ENCODE results near the gene LEFTY1. TPM values are rescaled to one million over a fixed set of nuclear protein-coding genes. Genes with fewer than 3 reads are reported as not detected.
A peak's percentile ranks its signal among the peaks of the same experiment; 100 is the strongest.

Gene LEFTY1
- total and polyA plus RNA-seq, 3 experiments from 2014 or later = 0.21 TPM; not detected in 2

DNA sequence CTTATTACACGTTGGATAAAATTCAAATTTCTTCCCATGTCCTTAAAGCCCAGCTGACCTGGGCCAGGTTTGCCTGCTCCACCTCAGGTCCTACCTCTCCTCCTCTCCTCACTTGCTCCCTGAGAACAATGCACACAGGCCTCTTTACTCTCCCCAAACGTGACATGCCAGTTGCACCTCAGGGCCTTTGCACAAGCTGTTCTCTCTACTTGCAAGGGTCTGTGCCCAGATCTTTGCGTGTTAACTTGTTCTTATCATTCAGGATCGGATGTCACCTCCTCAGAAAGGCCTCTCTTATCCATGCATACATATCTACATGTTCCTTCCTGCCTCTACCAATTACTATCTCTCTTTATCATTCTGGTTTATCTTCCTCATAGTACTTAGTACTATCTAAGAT lies 14.7 kb upstream of the LEFTY1 start:
- DNase-seq = no peak
- peaks cover 23 to 29% (median 26%) of the 10 kb centered on the region in 3 donors for H3K4me1 Mint-ChIP-seq
- H3K9me3 Mint-ChIP-seq = no peaks in the 10 kb centered on the region
- H3K27ac ChIP-seq (ENCODE audit: low read depth, low read length) = no peak overlapping the region
- ChIA-PET CTCF (interaction anchor here (0.9 to 12.5 kb wide), 2 partner anchors 8 to 23 kb away, joined by 3 to 117 read pairs; partner anchors contain the start of gene TMEM63A), POLR2A (no interaction called here)
- H3K36me3 ChIP-seq (ENCODE audit: insufficient read depth, low read length) = no peaks in the 10 kb centered on the region
- H3K4me1 ChIP-seq (ENCODE audit: insufficient read depth, low read length) = peaks cover 14% of the 10 kb centered on the region
- H3K9me3 ChIP-seq (ENCODE audit: low read length) = no peaks in the 10 kb centered on the region
- H3K36me3 Mint-ChIP-seq = no peaks in the 10 kb centered on the region
- H3K4me3 ChIP-seq (ENCODE audit: low read length) = no peak overlapping the region
- peak overlapping the region in 3 of 8 donors; percentile 2 to 67 (median 4) for H3K27ac Mint-ChIP-seq
- H3K4me3 Mint-ChIP-seq = no peak overlapping the region
- no peaks in the 10 kb centered on the region for H3K27me3 ChIP-seq (ENCODE audit: insufficient read depth, low read length, poor library complexity, severe bottlenecking)
- no peaks in the 10 kb centered on the region for H3K27me3 Mint-ChIP-seq

DNA sequence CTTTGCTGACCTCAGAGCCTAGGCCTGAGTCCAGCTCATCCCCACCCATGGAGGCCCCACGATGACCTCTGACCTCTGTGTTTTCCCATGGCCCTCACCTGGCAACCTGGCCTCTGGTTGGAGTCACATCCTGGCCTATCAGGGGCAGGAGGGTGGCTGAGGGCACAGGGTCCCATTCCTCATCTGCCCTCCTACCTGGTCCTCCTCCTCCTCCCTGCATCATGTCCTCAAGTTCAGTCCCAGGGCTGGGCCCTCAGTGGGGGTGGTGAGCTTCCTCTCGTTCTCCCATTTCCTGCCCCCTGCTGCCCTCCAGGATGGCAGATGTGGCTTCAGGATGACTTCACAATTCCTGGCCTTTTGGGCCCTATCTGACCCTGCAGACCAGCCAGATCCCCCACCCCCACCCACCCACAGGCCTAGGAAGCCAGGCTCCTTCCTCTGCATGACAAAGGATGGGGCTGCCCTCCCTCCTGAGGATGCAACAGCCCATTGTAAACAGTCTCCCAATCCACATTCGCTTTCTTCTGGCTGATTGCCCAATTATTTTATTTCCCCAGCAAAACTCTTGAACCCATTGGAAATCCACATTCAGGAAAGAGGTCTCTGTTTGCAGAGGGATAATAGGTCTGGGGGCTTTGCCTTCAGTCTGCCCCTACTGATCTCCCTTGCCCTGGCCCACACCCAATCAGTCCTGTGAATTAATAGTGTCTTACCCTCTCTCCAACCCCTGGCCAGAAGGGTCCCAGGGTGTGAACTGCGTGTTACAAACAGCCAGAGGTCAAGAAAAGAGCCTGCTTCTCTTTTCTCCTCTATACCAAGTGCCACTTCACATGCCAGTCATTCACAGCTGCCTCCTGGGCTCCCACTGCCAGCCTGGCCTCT lies 10.3 kb upstream of the LEFTY1 start:
- Mint-ChIP-seq H3K4me1 (peaks cover 42 to 56% (median 46%) of the 10 kb centered on the region in 3 donors), H3K27ac (peak overlapping the region; percentile 78 to 92 (median 87)), H3K4me3 (peak overlapping the region in 6 of 7 donors; percentile 28 to 82 (median 42)), H3K27me3 (no peaks in the 10 kb centered on the region), H3K36me3 (no peaks in the 10 kb centered on the region), H3K9me3 (no peaks in the 10 kb centered on the region)
- POLR2A ChIA-PET = interaction anchor here (1.2 to 3.6 kb wide), 4 partner anchors 10 to 28 kb away, joined by 3 to 95 read pairs (median 10); partner anchors contain the start of genes LEFTY1, PYCR2 and TMEM63A
- Histone ChIP-seq H3K27ac (ENCODE audit: low read depth, low read length) (no peak overlapping the region), H3K36me3 (ENCODE audit: insufficient read depth, low read length) (no peaks in the 10 kb centered on the region), H3K4me3 (ENCODE audit: low read length) (no peak overlapping the region), H3K4me1 (ENCODE audit: insufficient read depth, low read length) (peaks cover 44% of the 10 kb centered on the region), H3K27me3 (ENCODE audit: insufficient read depth, low read length, poor library complexity, severe bottlenecking) (no peaks in the 10 kb centered on the region), H3K9me3 (ENCODE audit: low read length) (no peaks in the 10 kb centered on the region)
- CTCF ChIA-PET = interaction anchor here (5.0 to 5.9 kb wide), 2 partner anchors 11 to 18 kb away, joined by 42 to 56 read pairs; partner anchors contain the start of gene TMEM63A
- DNase-seq = no peak

- no peaks in the 10 kb centered on the region for H3K9me3 Mint-ChIP-seq
- DNase-seq = peak in 3 of 5 donors; percentile 48 to 77 (median 61)
- peak overlapping the region; percentile 46 to 84 (median 82) for H3K4me3 Mint-ChIP-seq
- H3K4me1 Mint-ChIP-seq = peaks cover 45 to 62% (median 53%) of the 10 kb centered on the region in 3 donors
- Histone ChIP-seq H3K4me3 (ENCODE audit: low read length) (no peak overlapping the region), H3K4me1 (ENCODE audit: insufficient read depth, low read length) (peaks cover 44% of the 10 kb centered on the region), H3K36me3 (ENCODE audit: insufficient read depth, low read length) (no peaks in the 10 kb centered on the region), H3K27ac (ENCODE audit: low read depth, low read length) (peak overlapping the region; percentile 0), H3K27me3 (ENCODE audit: insufficient read depth, low read length, poor library complexity, severe bottlenecking) (no peaks in the 10 kb centered on the region), H3K9me3 (ENCODE audit: low read length) (no peaks in the 10 kb centered on the region)
- ChIA-PET POLR2A (interaction anchor here (0.6 to 3.6 kb wide), 13 partner anchors 9 to 1523 kb away, joined by 3 to 95 read pairs (median 5); partner anchors contain the start of genes H3-3A, LEFTY1, PARP1 and PYCR2), CTCF (interaction anchor here (1.3 to 5.9 kb wide), 8 partner anchors 9 to 453 kb away, joined by 3 to 56 read pairs (median 8); partner anchors contain the start of genes LEFTY1, SRP9 and TMEM63A)
- H3K27me3 Mint-ChIP-seq = no peaks in the 10 kb centered on the region
- peak overlapping the region; percentile 90 to 98 (median 95) for H3K27ac Mint-ChIP-seq
- H3K36me3 Mint-ChIP-seq = no peaks in the 10 kb centered on the region
Measured at GRCh38 chr1:225897595-225898514, 8.9 kb upstream of the LEFTY1 start.

DNA sequence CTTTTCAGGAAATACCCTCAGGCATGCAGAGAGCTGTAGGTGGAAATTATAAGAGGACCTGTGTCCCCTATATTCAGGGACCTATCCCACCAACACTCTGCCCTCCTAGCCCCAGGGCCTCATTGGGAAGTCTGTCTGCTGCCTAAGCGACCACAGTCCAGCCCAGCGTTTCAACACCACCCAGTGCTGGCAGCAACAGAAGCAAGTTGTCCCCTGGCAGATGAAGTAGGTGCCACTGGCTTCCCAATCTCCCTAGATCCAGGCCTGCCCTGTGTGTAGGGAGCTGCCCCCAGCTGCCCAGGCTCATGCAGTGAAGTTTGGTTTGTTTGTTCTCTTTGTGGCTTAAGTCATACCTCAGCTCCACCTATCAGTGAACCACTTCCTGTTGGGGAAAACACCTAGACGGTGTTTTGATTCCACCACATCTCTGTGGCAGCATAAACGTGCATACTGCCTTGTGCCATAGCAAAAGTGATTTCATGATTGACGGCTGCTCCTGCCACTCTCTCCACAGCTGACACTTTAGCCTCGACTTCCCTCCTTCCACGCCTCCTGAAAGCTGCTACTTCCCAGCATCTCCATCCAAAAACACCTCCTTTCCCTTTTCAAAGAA lies 8.1 kb upstream of the LEFTY1 start:
- Histone ChIP-seq H3K9me3 (ENCODE audit: low read length) (no peaks in the 10 kb centered on the region), H3K36me3 (ENCODE audit: insufficient read depth, low read length) (no peaks in the 10 kb centered on the region), H3K27me3 (ENCODE audit: insufficient read depth, low read length, poor library complexity, severe bottlenecking) (no peaks in the 10 kb centered on the region), H3K4me1 (ENCODE audit: insufficient read depth, low read length) (peaks cover 44% of the 10 kb centered on the region), H3K4me3 (ENCODE audit: low read length) (peak overlapping the region; percentile 48), H3K27ac (ENCODE audit: low read depth, low read length) (peak overlapping the region; percentile 45)
- H3K9me3 Mint-ChIP-seq = no peaks in the 10 kb centered on the region
- H3K27me3 Mint-ChIP-seq = no peaks in the 10 kb centered on the region
- H3K36me3 Mint-ChIP-seq = no peaks in the 10 kb centered on the region
- ChIA-PET CTCF (interaction anchor here (1.3 to 5.9 kb wide), 8 partner anchors 8 to 452 kb away, joined by 3 to 56 read pairs (median 8); partner anchors contain the start of genes LEFTY1, SRP9 and TMEM63A), POLR2A (interaction anchor here (0.6 to 3.6 kb wide), 11 partner anchors 14 to 511 kb away, joined by 3 to 95 read pairs (median 6); partner anchors contain the start of genes H3-3A, PARP1, PYCR2 and SRP9)
- peak; percentile 46 to 89 (median 85) for DNase-seq
- H3K4me1 Mint-ChIP-seq = peaks cover 45 to 62% (median 53%) of the 10 kb centered on the region in 3 donors
- peak overlapping the region; percentile 28 to 84 (median 82) for H3K4me3 Mint-ChIP-seq
- peak overlapping the region; percentile 90 to 98 (median 95) for H3K27ac Mint-ChIP-seq

- Histone ChIP-seq H3K36me3 (ENCODE audit: insufficient read depth, low read length) (no peaks in the 10 kb centered on the region), H3K27me3 (ENCODE audit: insufficient read depth, low read length, poor library complexity, severe bottlenecking) (no peaks in the 10 kb centered on the region), H3K9me3 (ENCODE audit: low read length) (no peaks in the 10 kb centered on the region), H3K4me3 (ENCODE audit: low read length) (peak overlapping the region; percentile 48), H3K4me1 (ENCODE audit: insufficient read depth, low read length) (peaks cover 44% of the 10 kb centered on the region), H3K27ac (ENCODE audit: low read depth, low read length) (peak overlapping the region; percentile 45)
- H3K36me3 Mint-ChIP-seq = no peaks in the 10 kb centered on the region
- H3K27me3 Mint-ChIP-seq = no peaks in the 10 kb centered on the region
- H3K4me3 Mint-ChIP-seq = peak overlapping the region; percentile 28 to 84 (median 82)
- POLR2A ChIA-PET = interaction anchor here (1.2 to 3.6 kb wide), 7 partner anchors 15 to 429 kb away, joined by 3 to 95 read pairs (median 13); partner anchors contain the start of genes H3-3A, PYCR2, SRP9 and TMEM63A
- H3K4me1 Mint-ChIP-seq = peaks cover 46 to 62% (median 53%) of the 10 kb centered on the region in 3 donors
- H3K27ac Mint-ChIP-seq = peak overlapping the region; percentile 90 to 98 (median 95)
- no peaks in the 10 kb centered on the region for H3K9me3 Mint-ChIP-seq
- CTCF ChIA-PET = interaction anchor here (0.7 to 5.9 kb wide), 8 partner anchors 7 to 452 kb away, joined by 3 to 56 read pairs (median 8); partner anchors contain the start of genes LEFTY1 and TMEM63A
- no peak for DNase-seq
Measured at GRCh38 chr1:225896494-225896893, 7.5 kb upstream of the LEFTY1 start.

DNA sequence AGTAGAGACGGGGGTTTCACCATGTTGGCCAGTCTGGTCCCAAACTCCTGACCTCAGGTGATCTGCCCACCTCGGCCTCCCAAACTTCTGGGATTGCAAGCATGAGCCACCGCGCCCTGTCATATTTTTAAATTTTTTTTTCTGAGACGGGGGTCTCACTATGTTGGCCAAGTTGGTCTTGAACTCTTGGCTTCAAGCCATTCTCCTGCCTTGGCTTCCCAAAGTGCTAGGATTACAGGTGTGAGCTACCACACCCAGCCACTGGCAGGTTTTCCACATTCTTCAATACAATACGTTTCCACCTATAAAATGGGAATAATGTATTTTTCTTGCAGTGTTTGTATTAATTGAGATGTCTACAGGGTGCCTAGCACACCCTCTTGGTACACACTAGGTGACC lies 3.4 kb upstream of the LEFTY1 start:
- Mint-ChIP-seq H3K27me3 (peaks cover 0 to 1% of the 10 kb centered on the region in 2 donors), H3K27ac (no peak overlapping the region), H3K36me3 (no peaks in the 10 kb centered on the region), H3K4me1 (peaks cover 20 to 42% (median 24%) of the 10 kb centered on the region in 3 donors), H3K9me3 (no peaks in the 10 kb centered on the region), H3K4me3 (no peak overlapping the region)
- Histone ChIP-seq H3K36me3 (ENCODE audit: insufficient read depth, low read length) (no peaks in the 10 kb centered on the region), H3K27me3 (ENCODE audit: insufficient read depth, low read length, poor library complexity, severe bottlenecking) (no peaks in the 10 kb centered on the region), H3K27ac (ENCODE audit: low read depth, low read length) (no peak overlapping the region), H3K4me1 (ENCODE audit: insufficient read depth, low read length) (peaks cover 18% of the 10 kb centered on the region), H3K9me3 (ENCODE audit: low read length) (no peaks in the 10 kb centered on the region), H3K4me3 (ENCODE audit: low read length) (no peak overlapping the region)
- ChIA-PET CTCF (interaction anchor here (1.1 to 1.3 kb wide), 2 partner anchors 11 to 15 kb away, joined by 3 read pairs; no protein-coding TSS in a partner anchor), POLR2A (interaction anchor here (2.0 kb wide), 1 partner anchor 9 kb away, joined by 5 read pairs; no protein-coding TSS in a partner anchor)
- DNase-seq = no peak
